GM23338 (cell line): Measurements from ENCODE around the gene MUCL3. TPM values are rescaled to one million over a fixed set of nuclear protein-coding genes. Genes with fewer than 3 reads are reported as not detected.
A peak's percentile ranks its signal among the peaks of the same experiment; 100 is the strongest.

ENCODE experiments used
- ATAC-seq: fragments of 200-7000 bp; cut with Tn5 transposase; 3 replicates; pipeline ENCODE4 v1.9.1; 2020
- DNase-seq: peaks from one replicate; pipeline ENCODE4 v3.0.0-alpha.2; 2015; ENCODE audit warnings: low spot score
- H2AFZ ChIP-seq: fragments of 200-600 bp; sonication (generic); 2 replicates; pipeline ENCODE4 v1.8.0; 2016; ENCODE audit warnings: antibody characterized with exemption, mild to moderate bottlenecking, moderate library complexity
- H3F3A ChIP-seq: fragments of 200-600 bp; sonication (generic); replicated peaks from 2 replicates; pipeline ENCODE4 v1.8.0; 2017; ENCODE audit warnings: antibody characterized with exemption, mixed run types, low read depth
- H3K27ac ChIP-seq: fragments of 200-600 bp; sonication (generic); 2 replicates; pipeline ENCODE4 v1.6.1; 2016; ENCODE audit warnings: low read depth
- H3K27me3 ChIP-seq: fragments of 200-600 bp; sonication (generic); 2 replicates; pipeline ENCODE4 v1.8.0; 2016; ENCODE audit warnings: mild to moderate bottlenecking, mixed run types, moderate library complexity; ENCODE audit not compliant: insufficient read depth
- H3K36me3 ChIP-seq: fragments of 200-600 bp; sonication (generic); 2 replicates; pipeline ENCODE4 v1.8.0; 2016; ENCODE audit warnings: mild to moderate bottlenecking; ENCODE audit not compliant: insufficient read depth
- H3K4me1 ChIP-seq: fragments of 200-600 bp; sonication (generic); 2 replicates; pipeline ENCODE4 v1.8.0; 2016; ENCODE audit warnings: mild to moderate bottlenecking, moderate library complexity; ENCODE audit not compliant: insufficient read depth
- H3K4me2 ChIP-seq: fragments of 200-600 bp; sonication (generic); 2 replicates; pipeline ENCODE4 v1.7.1; 2017; ENCODE audit warnings: mixed run types
- H3K4me3 ChIP-seq: fragments of 200-600 bp; sonication (generic); 2 replicates; pipeline ENCODE4 v1.6.1; 2016; ENCODE audit warnings: mixed run types
- H3K79me2 ChIP-seq: fragments of 200-600 bp; sonication (generic); replicated peaks from 2 replicates; pipeline ENCODE4 v1.8.0; 2017; ENCODE audit warnings: mild to moderate bottlenecking; ENCODE audit not compliant: insufficient read depth
- H3K9me2 ChIP-seq: fragments of 200-600 bp; sonication (generic); 2 replicates; pipeline ENCODE4 v1.8.0; 2017; ENCODE audit not compliant: insufficient read depth
- H4K20me1 ChIP-seq: fragments of 200-600 bp; sonication (generic); replicated peaks from 2 replicates; pipeline ENCODE4 v1.8.0; 2017; ENCODE audit warnings: mild to moderate bottlenecking; ENCODE audit not compliant: insufficient read depth
- H3K27ac Mint-ChIP-seq: 2 replicates; pipeline ENCODE4 v1.8.0; 2020; ENCODE audit warnings: inconsistent platforms, mild to moderate bottlenecking, moderate library complexity, mixed read lengths
- H3K27me3 Mint-ChIP-seq: 3 replicates; pipeline ENCODE4 v1.8.0; 2022; ENCODE audit warnings: low read depth, mild to moderate bottlenecking, moderate library complexity, mixed read lengths, inconsistent platforms; ENCODE audit not compliant: insufficient read depth, poor library complexity
- H3K36me3 Mint-ChIP-seq: 3 replicates; pipeline ENCODE4 v1.8.0; 2021; ENCODE audit warnings: low read depth, mild to moderate bottlenecking, inconsistent platforms, moderate library complexity, mixed read lengths
- H3K4me1 Mint-ChIP-seq: 3 replicates; pipeline ENCODE4 v1.8.0; 2020; ENCODE audit warnings: mild to moderate bottlenecking, inconsistent platforms, mixed read lengths
- H3K4me3 Mint-ChIP-seq: 3 replicates; pipeline ENCODE4 v1.8.0; 2021; ENCODE audit warnings: moderate library complexity, mild to moderate bottlenecking, inconsistent platforms, mixed read lengths
- H3K9me3 Mint-ChIP-seq: 3 replicates; pipeline ENCODE4 v1.8.0; 2020; ENCODE audit warnings: moderate library complexity, mild to moderate bottlenecking, inconsistent platforms, mixed read lengths
- CREB1 ChIP-seq: fragments of 250-450 bp; sonication (Bioruptor Pico); IDR thresholded peaks from 2 replicates; pipeline ENCODE4 v1.5.0; 2020; ENCODE audit warnings: low read depth, mild to moderate bottlenecking, moderate library complexity
- EZH2 ChIP-seq: fragments of 200-600 bp; sonication (generic); IDR thresholded peaks from one replicate; pipeline ENCODE4 v1.8.0; 2017; ENCODE audit warnings: antibody characterized with exemption, mild to moderate bottlenecking, low read depth; ENCODE audit not compliant: unreplicated experiment
- EZH2phosphoT487 ChIP-seq: fragments of 200-600 bp; sonication (generic); IDR thresholded peaks from one replicate; pipeline ENCODE4 v1.8.1; 2018; ENCODE audit warnings: antibody characterized with exemption; ENCODE audit not compliant: unreplicated experiment
- NANOG ChIP-seq: IDR thresholded peaks from 2 replicates; pipeline ENCODE4 v1.6.1; 2016; ENCODE audit warnings: antibody characterized with exemption, borderline replicate concordance
- POLR2AphosphoS5 ChIP-seq: IDR thresholded peaks from 2 replicates; pipeline ENCODE4 v1.6.1; 2016; ENCODE audit warnings: antibody characterized with exemption, low read depth
- STAT1 ChIP-seq: IDR thresholded peaks from one replicate; pipeline ENCODE4 v1.6.1; 2016; ENCODE audit warnings: antibody characterized with exemption; ENCODE audit not compliant: unreplicated experiment
- ZNF331 ChIP-seq: fragments of 250-450 bp; sonication (Bioruptor Pico); IDR thresholded peaks from 2 replicates; pipeline ENCODE4 v1.5.0; 2020; ENCODE audit warnings: low read depth, mild to moderate bottlenecking, moderate library complexity
- long read RNA-seq: library from polyadenylated mRNA; unstranded; transcript quantifications from one replicate; pipeline ENCODE4 v2.0.0, GENCODE V29; 2020; ENCODE audit not compliant: unreplicated experiment
- polyA plus RNA-seq: library from polyadenylated mRNA; unstranded; fragments of >200 nt; fragmentation: Nextera tagmentation; extraction: Ambion mirVana; gene quantifications from 2 replicates; pipeline ENCODE4 v1.2.1, GENCODE V29; 2016
- total RNA-seq: library from RNA; depleted of rRNA; stranded (reverse); fragments of >200 nt; shearing (Covaris generic); gene quantifications from 2 replicates; pipeline ENCODE4 v1.2.3, GENCODE V29; 2014; rRNA removed
- TF ChIP-seq, protein P1 (sequence below): IDR thresholded peaks from 2 replicates; pipeline ENCODE4 v1.6.1; 2016; ENCODE audit warnings: antibody characterized with exemption
- TF ChIP-seq, protein P2 (sequence below), 2 experiments: fragments of 200-600 bp in 1 of 2; sonication (generic) in 1 of 2; conservative IDR thresholded peaks; 2 replicates each; pipeline versions ENCODE4 v1.5.1 to v1.6.1; 2016 to 2017; ENCODE audit warnings: antibody characterized with exemption in 2 of 2, low read depth in 2 of 2, mild to moderate bottlenecking in 2 of 2, moderate library complexity in 1 of 2
- TF ChIP-seq, protein P3 (sequence below): IDR thresholded peaks from one replicate; pipeline ENCODE4 v1.6.1; 2018; ENCODE audit warnings: antibody characterized with exemption; ENCODE audit not compliant: unreplicated experiment

The MUCL3 gene
- total RNA-seq: 0.12 TPM in 1 of 2 replicates, not detected in the other
- 0.32 and 0.40 TPM in 2 replicates for polyA plus RNA-seq
- long read RNA-seq: 0 reads

- TF ChIP-seq STAT1: no peak
- TF ChIP-seq CREB1 (CRISPR knock-in tag): no peak
- H3K4me1 ChIP-seq: peaks cover 17% of the 10 kb centered on the region
- no peak within 1 kb of the TSS for H3K4me3 ChIP-seq
- no peak for DNase-seq
- Mint-ChIP-seq H3K4me1 (peaks cover 35% of the 10 kb centered on the region), H3K27me3 (peaks cover 13% of the 10 kb centered on the region), H3K27ac (no peak within 1 kb of the TSS), H3K9me3 (no peaks in the 10 kb centered on the region; the same call in 2 of the 3 replicates), H3K4me3 (no peak within 1 kb of the TSS; the same call in 2 of the 3 replicates), H3K36me3 (no peaks in the 10 kb centered on the region)
- no peaks in the 10 kb centered on the region for H3K27me3 ChIP-seq
- peaks cover 5% of the 10 kb centered on the region; the same call in 1 of the 2 replicates for H3K9me2 ChIP-seq
- no peaks in the 10 kb centered on the region for H3K79me2 ChIP-seq
- H3K36me3 ChIP-seq: no peaks in the 10 kb centered on the region
- H3F3A ChIP-seq: no peaks in the 10 kb centered on the region
- H3K27ac ChIP-seq: no peak within 1 kb of the TSS
- H2AFZ ChIP-seq: 0 out of 2 replicates have a peak within 1 kb of the TSS, but pooled peaks have one; percentile 23
- H3K4me2 ChIP-seq: peak within 1 kb of the TSS; percentile 25; the same call in 1 of the 2 replicates
- ATAC-seq: no peak
- H4K20me1 ChIP-seq: no peaks in the 10 kb centered on the region
These were observed at the start of gene MUCL3 for GRCh38 chr6:30940361-30940986. MUCL3 (plus strand) TSS chr6:30940973; CDS start chr6:30941000, 27 bp downstream.

DNA sequence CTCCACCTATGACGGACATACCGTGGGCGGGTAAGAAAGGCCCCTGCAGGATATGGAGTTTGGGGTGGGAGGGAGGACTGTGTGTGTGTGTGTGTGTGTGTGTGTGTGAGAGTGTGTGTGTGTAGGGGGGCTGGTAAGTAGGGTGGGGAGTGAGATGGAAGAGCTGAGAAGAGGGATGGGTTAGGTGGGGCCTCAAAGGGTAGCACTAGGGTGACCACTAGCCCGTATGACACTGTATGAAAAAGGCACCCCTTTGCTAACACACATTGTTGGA lies 49.4 kb upstream of the MUCL3 start:
- H3K27ac ChIP-seq: no peak overlapping the region
- H3K36me3 Mint-ChIP-seq: peaks cover 63% of the 10 kb centered on the region
- H3K27me3 ChIP-seq: no peaks in the 10 kb centered on the region
- no peaks in the 10 kb centered on the region for H3K9me2 ChIP-seq
- peaks cover 3% of the 10 kb centered on the region for H3K27me3 Mint-ChIP-seq
- peaks cover 9% of the 10 kb centered on the region for H3K36me3 ChIP-seq
- H3K9me3 Mint-ChIP-seq: no peaks in the 10 kb centered on the region
- H3K4me2 ChIP-seq: no peak overlapping the region
- ATAC-seq (no peak), DNase-seq (no peak)
- H3K4me3 ChIP-seq: no peak overlapping the region
- peaks cover 36% of the 10 kb centered on the region for H3K79me2 ChIP-seq
- no peak overlapping the region; the same call in 2 of the 3 replicates for H3K4me3 Mint-ChIP-seq
- H2AFZ ChIP-seq: no peak overlapping the region
- H3K27ac Mint-ChIP-seq: no peak overlapping the region
- H3F3A ChIP-seq: 0 out of 2 replicates have a peak, but pooled peaks cover 3% of the 10 kb centered on the region
- H3K4me1 ChIP-seq: peaks cover 12% of the 10 kb centered on the region
- peaks cover 14% of the 10 kb centered on the region for H4K20me1 ChIP-seq
- H3K4me1 Mint-ChIP-seq: peaks cover 37% of the 10 kb centered on the region
- TF ChIP-seq NANOG (no peak), CREB1 (CRISPR knock-in tag) (no peak), EZH2phosphoT487 (no peak), EZH2 (no peak), STAT1 (no peak), ZNF331 (CRISPR knock-in tag) (no peak), POLR2AphosphoS5 (no peak)
- TF ChIP-seq, protein P1, sequence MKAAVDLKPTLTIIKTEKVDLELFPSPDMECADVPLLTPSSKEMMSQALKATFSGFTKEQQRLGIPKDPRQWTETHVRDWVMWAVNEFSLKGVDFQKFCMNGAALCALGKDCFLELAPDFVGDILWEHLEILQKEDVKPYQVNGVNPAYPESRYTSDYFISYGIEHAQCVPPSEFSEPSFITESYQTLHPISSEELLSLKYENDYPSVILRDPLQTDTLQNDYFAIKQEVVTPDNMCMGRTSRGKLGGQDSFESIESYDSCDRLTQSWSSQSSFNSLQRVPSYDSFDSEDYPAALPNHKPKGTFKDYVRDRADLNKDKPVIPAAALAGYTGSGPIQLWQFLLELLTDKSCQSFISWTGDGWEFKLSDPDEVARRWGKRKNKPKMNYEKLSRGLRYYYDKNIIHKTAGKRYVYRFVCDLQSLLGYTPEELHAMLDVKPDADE: no peak
- TF ChIP-seq, protein P2, sequence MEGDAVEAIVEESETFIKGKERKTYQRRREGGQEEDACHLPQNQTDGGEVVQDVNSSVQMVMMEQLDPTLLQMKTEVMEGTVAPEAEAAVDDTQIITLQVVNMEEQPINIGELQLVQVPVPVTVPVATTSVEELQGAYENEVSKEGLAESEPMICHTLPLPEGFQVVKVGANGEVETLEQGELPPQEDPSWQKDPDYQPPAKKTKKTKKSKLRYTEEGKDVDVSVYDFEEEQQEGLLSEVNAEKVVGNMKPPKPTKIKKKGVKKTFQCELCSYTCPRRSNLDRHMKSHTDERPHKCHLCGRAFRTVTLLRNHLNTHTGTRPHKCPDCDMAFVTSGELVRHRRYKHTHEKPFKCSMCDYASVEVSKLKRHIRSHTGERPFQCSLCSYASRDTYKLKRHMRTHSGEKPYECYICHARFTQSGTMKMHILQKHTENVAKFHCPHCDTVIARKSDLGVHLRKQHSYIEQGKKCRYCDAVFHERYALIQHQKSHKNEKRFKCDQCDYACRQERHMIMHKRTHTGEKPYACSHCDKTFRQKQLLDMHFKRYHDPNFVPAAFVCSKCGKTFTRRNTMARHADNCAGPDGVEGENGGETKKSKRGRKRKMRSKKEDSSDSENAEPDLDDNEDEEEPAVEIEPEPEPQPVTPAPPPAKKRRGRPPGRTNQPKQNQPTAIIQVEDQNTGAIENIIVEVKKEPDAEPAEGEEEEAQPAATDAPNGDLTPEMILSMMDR (conservative IDR thresholded peaks at IDR 0.05; ENCODE audit: low read depth in 2 of 2): no peak
- TF ChIP-seq, protein P3, sequence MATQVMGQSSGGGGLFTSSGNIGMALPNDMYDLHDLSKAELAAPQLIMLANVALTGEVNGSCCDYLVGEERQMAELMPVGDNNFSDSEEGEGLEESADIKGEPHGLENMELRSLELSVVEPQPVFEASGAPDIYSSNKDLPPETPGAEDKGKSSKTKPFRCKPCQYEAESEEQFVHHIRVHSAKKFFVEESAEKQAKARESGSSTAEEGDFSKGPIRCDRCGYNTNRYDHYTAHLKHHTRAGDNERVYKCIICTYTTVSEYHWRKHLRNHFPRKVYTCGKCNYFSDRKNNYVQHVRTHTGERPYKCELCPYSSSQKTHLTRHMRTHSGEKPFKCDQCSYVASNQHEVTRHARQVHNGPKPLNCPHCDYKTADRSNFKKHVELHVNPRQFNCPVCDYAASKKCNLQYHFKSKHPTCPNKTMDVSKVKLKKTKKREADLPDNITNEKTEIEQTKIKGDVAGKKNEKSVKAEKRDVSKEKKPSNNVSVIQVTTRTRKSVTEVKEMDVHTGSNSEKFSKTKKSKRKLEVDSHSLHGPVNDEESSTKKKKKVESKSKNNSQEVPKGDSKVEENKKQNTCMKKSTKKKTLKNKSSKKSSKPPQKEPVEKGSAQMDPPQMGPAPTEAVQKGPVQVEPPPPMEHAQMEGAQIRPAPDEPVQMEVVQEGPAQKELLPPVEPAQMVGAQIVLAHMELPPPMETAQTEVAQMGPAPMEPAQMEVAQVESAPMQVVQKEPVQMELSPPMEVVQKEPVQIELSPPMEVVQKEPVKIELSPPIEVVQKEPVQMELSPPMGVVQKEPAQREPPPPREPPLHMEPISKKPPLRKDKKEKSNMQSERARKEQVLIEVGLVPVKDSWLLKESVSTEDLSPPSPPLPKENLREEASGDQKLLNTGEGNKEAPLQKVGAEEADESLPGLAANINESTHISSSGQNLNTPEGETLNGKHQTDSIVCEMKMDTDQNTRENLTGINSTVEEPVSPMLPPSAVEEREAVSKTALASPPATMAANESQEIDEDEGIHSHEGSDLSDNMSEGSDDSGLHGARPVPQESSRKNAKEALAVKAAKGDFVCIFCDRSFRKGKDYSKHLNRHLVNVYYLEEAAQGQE: no peak
